WTC11 (cell line): Measurements from ENCODE around the gene NINL. TPM values are rescaled to one million over a fixed set of nuclear protein-coding genes. Genes with fewer than 3 reads are reported as not detected.

ENCODE experiments used
- ATAC-seq: fragments of 200-7000 bp; cut with Tn5 transposase; 2 replicates; pipeline ENCODE4 v1.10.0; 2021; ENCODE audit warnings: mild to moderate bottlenecking, moderate library complexity
- CTCF ChIA-PET: fragments of 300-600 bp; sonication (Branson Sonifier 250); formaldehyde crosslinking; loops from one replicate; lab custom pipeline; 2021; ENCODE audit warnings: antibody characterized with exemption; lab: Charles Lee
- POLR2A ChIA-PET: fragments of 350-600 bp; sonication (Branson Sonifier 250); formaldehyde crosslinking; loops from one replicate; lab custom pipeline; 2021; ENCODE audit warnings: antibody characterized with exemption; lab: Charles Lee
- DNase-seq: peaks from one replicate; pipeline ENCODE4 v3.0.0; 2021; ENCODE audit warnings: low spot score
- H3K27ac Mint-ChIP-seq: 2 replicates; pipeline ENCODE4 v1.8.0; 2021; ENCODE audit warnings: mixed read lengths
- H3K27me3 Mint-ChIP-seq: 2 replicates; pipeline ENCODE4 v1.8.0; 2021; ENCODE audit warnings: low read depth, mild to moderate bottlenecking, moderate library complexity, mixed read lengths
- H3K36me3 Mint-ChIP-seq: 2 replicates; pipeline ENCODE4 v1.8.0; 2021; ENCODE audit warnings: mixed read lengths
- H3K4me1 Mint-ChIP-seq: 2 replicates; pipeline ENCODE4 v1.8.0; 2022; ENCODE audit warnings: mixed read lengths
- H3K4me3 Mint-ChIP-seq: 2 replicates; pipeline ENCODE4 v1.8.0; 2021; ENCODE audit warnings: mild to moderate bottlenecking, moderate library complexity, mixed read lengths
- H3K9me3 Mint-ChIP-seq: 2 replicates; pipeline ENCODE4 v1.8.0; 2021; ENCODE audit warnings: mixed read lengths
- AFF4 ChIP-seq: sonication (generic); formaldehyde crosslinking; IDR thresholded peaks from 2 replicates; pipeline ENCODE4 v1.8.1; 2023; ENCODE audit warnings: mild to moderate bottlenecking, missing genetic modification reagents, borderline replicate concordance
- ATF6 ChIP-seq: sonication (generic); formaldehyde crosslinking; IDR thresholded peaks from 2 replicates; pipeline ENCODE4 v1.8.1; 2023; ENCODE audit warnings: mild to moderate bottlenecking, missing genetic modification reagents
- CREB1 ChIP-seq: sonication (generic); formaldehyde crosslinking; IDR thresholded peaks from 2 replicates; pipeline ENCODE4 v1.8.0; 2023; ENCODE audit warnings: mild to moderate bottlenecking, missing genetic modification reagents
- CTCF ChIP-seq: fragments of 200-600 bp; IDR thresholded peaks from 2 replicates; pipeline ENCODE4 v1.8.0; 2022; ENCODE audit warnings: antibody characterized with exemption
- GTF2I ChIP-seq: fragments of 250-450 bp; sonication (Bioruptor Pico); conservative IDR thresholded peaks from 2 replicates; pipeline ENCODE4 v1.4.0; 2021; ENCODE audit warnings: mild to moderate bottlenecking
- NR1H2 ChIP-seq: sonication (generic); formaldehyde crosslinking; IDR thresholded peaks from 2 replicates; pipeline ENCODE4 v1.9.0; 2021; ENCODE audit warnings: mild to moderate bottlenecking, moderate library complexity, missing genetic modification reagents
- NR3C1 ChIP-seq: sonication (generic); formaldehyde crosslinking; conservative IDR thresholded peaks from 2 replicates; pipeline ENCODE4 v1.8.1; 2023; ENCODE audit warnings: low read depth, mild to moderate bottlenecking, missing genetic modification reagents
- ZBTB43 ChIP-seq: sonication (generic); formaldehyde crosslinking; IDR thresholded peaks from 2 replicates; pipeline ENCODE4 v1.8.1; 2023; ENCODE audit warnings: mild to moderate bottlenecking, missing genetic modification reagents
- ZNF219 ChIP-seq: sonication (generic); formaldehyde crosslinking; IDR thresholded peaks from 2 replicates; pipeline ENCODE4 v1.8.0; 2023; ENCODE audit warnings: missing genetic modification reagents, mild to moderate bottlenecking, borderline replicate concordance
- ZNF263 ChIP-seq: sonication (generic); formaldehyde crosslinking; IDR thresholded peaks from 2 replicates; pipeline ENCODE4 v1.8.1; 2022; ENCODE audit warnings: low read depth, mild to moderate bottlenecking, moderate library complexity, missing genetic modification reagents
- ZNF671 ChIP-seq: fragments of 250-450 bp; sonication (Bioruptor Pico); IDR thresholded peaks from 2 replicates; pipeline ENCODE4 v1.8.0; 2021; ENCODE audit warnings: mild to moderate bottlenecking
- total RNA-seq: library from RNA; stranded (reverse); gene quantifications from 3 replicates; pipeline ENCODE4 v1.2.3, GENCODE V29; 2021
- TF ChIP-seq, protein P1 (sequence below): fragments of 250-450 bp; sonication (Bioruptor Pico); IDR thresholded peaks from 2 replicates; pipeline ENCODE4 v2.1.2; 2022; ENCODE audit warnings: mild to moderate bottlenecking, moderate library complexity
- TF ChIP-seq, protein P2 (sequence below): sonication (generic); formaldehyde crosslinking; IDR thresholded peaks from 2 replicates; pipeline ENCODE4 v1.8.0; 2022; ENCODE audit warnings: mild to moderate bottlenecking, missing genetic modification reagents

Gene NINL
- total RNA-seq, 1 experiment from 2014 or later: 36.0 TPM

GRCh38 chr20:25476106-25477013 is 109.0 kb downstream of the NINL start:
- TF ChIP-seq NR3C1 (CRISPR knock-in tag) (no peak), NR1H2 (CRISPR knock-in tag) (no peak), AFF4 (CRISPR knock-in tag) (no peak), GTF2I (no peak), CREB1 (no peak), ATF6 (no peak), ZNF671 (CRISPR knock-in tag) (no peak), CTCF (no peak), ZBTB43 (CRISPR knock-in tag) (no peak), ZNF263 (CRISPR knock-in tag) (no peak), ZNF219 (no peak)
- TF ChIP-seq, protein P1, sequence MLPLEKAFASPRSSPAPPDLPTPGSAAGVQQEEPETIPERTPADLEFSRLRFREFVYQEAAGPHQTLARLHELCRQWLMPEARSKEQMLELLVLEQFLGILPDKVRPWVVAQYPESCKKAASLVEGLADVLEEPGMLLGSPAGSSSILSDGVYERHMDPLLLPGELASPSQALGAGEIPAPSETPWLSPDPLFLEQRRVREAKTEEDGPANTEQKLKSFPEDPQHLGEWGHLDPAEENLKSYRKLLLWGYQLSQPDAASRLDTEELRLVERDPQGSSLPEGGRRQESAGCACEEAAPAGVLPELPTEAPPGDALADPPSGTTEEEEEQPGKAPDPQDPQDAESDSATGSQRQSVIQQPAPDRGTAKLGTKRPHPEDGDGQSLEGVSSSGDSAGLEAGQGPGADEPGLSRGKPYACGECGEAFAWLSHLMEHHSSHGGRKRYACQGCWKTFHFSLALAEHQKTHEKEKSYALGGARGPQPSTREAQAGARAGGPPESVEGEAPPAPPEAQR (CRISPR knock-in tag): no peak
- TF ChIP-seq, protein P2, sequence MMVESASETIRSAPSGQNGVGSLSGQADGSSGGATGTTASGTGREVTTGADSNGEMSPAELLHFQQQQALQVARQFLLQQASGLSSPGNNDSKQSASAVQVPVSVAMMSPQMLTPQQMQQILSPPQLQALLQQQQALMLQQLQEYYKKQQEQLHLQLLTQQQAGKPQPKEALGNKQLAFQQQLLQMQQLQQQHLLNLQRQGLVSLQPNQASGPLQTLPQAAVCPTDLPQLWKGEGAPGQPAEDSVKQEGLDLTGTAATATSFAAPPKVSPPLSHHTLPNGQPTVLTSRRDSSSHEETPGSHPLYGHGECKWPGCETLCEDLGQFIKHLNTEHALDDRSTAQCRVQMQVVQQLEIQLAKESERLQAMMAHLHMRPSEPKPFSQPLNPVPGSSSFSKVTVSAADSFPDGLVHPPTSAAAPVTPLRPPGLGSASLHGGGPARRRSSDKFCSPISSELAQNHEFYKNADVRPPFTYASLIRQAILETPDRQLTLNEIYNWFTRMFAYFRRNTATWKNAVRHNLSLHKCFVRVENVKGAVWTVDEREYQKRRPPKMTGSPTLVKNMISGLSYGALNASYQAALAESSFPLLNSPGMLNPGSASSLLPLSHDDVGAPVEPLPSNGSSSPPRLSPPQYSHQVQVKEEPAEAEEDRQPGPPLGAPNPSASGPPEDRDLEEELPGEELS (CRISPR knock-in tag): no peak
- Mint-ChIP-seq H3K4me1 (no peaks in the 10 kb centered on the region), H3K27me3 (no peaks in the 10 kb centered on the region), H3K36me3 (peaks cover 35% of the 10 kb centered on the region), H3K4me3 (no peak overlapping the region), H3K9me3 (no peaks in the 10 kb centered on the region), H3K27ac (no peak overlapping the region)
- DNase-seq (no peak), ATAC-seq (no peak)
- POLR2A ChIA-PET: no interaction called here
- CTCF ChIA-PET: interaction anchor here (1.1 kb wide), 1 partner anchor 9 kb away, joined by 4 read pairs; no protein-coding TSS in a partner anchor
